ENCODE measurements around the gene PREX1. TPM values are rescaled to one million over a fixed set of nuclear protein-coding genes. Genes with fewer than 3 reads are reported as not detected.

The PREX1 gene
- total and polyA plus RNA-seq, 2 donors (not counting 3 experiments of a cell fraction or from before 2014, with no cell fraction given), result 51.3 to 72.9 TPM

- POLR2A ChIA-PET, result no interaction called here
- H3K4me1 ChIP-seq (ENCODE audit: control insufficient read depth, extremely low read depth, insufficient read depth, low read length), result peaks cover 9% of the 10 kb centered on the region
- peaks cover 91% of the 10 kb centered on the region for H3K79me2 ChIP-seq (ENCODE audit: control insufficient read depth, insufficient read depth, low read length)
- BruUV-seq (replicated peaks), result no TSS peak
- H3K4me2 ChIP-seq (ENCODE audit: insufficient read depth, low read length), result no peak overlapping the region
- no peak overlapping the region for H3K27ac ChIP-seq (ENCODE audit: insufficient read depth, low read depth, low read length)
- no peak for FAIRE-seq
- no peak overlapping the region for H3K4me3 ChIP-seq (replicated peaks in 1 of 3; ENCODE audit: insufficient read depth in 1 of 3, low read depth in 1 of 3, low read length in 3 of 3)
- dilution Hi-C loops (cut with MboI; ENCODE audit: extremely low pct_ligation_motif_present, low sequenced_read_pairs) (no loop called here), intact Hi-C loops (cut with micrococcal nuclease) (loop anchor here (10.0 kb wide), 1 partner anchor 135 kb away; no protein-coding TSS in a partner anchor)
- TF ChIP-seq EZH2 (IDR thresholded peaks at IDR 0.05; ENCODE audit: borderline replicate concordance, low read depth, low read length, severe bottlenecking) (no peak), JUN (IDR thresholded peaks at IDR 0.05; ENCODE audit: borderline replicate concordance, insufficient read depth, insufficient read length, low read depth) (no peak), POLR2A (IDR thresholded peaks at IDR 0.05; ENCODE audit: low read depth, low read length) (no peak), MAX (IDR thresholded peaks at IDR 0.05; ENCODE audit: insufficient read depth, insufficient read length) (no peak), POLR2AphosphoS5 (IDR thresholded peaks at IDR 0.05; ENCODE audit: insufficient read depth, low read depth, low read length) (no peak), GATA2 (IDR thresholded peaks at IDR 0.05; ENCODE audit: insufficient read depth, insufficient read length, low read depth, low read length) (no peak), FOS (IDR thresholded peaks at IDR 0.05; ENCODE audit: borderline replicate concordance, insufficient read depth, low read length) (no peak)
- H2AFZ ChIP-seq (ENCODE audit: low read depth, low read length), result no peak overlapping the region
- no peaks in the 10 kb centered on the region for H4K20me1 ChIP-seq (replicated peaks; ENCODE audit: control insufficient read depth, extremely low read depth, insufficient read depth, low read length)
- CTCF ChIA-PET, result interaction anchor here (1.6 kb wide), 1 partner anchor 12 kb away, joined by 3 read pairs; no protein-coding TSS in a partner anchor
- no peak overlapping the region for H3K9ac ChIP-seq (replicated peaks; ENCODE audit: extremely low read depth, insufficient read depth, low read length)
- H3K27me3 ChIP-seq (ENCODE audit: control insufficient read depth in 2 of 2, insufficient read depth in 2 of 2, low read length in 2 of 2), result no peaks in the 10 kb centered on the region
- no peak for DNase-seq (ENCODE audit: low read depth, low spot score)
- no peaks in the 10 kb centered on the region for H3K9me3 ChIP-seq (replicated peaks; ENCODE audit: control insufficient read depth, insufficient read depth, low read length)
- no peaks in the 10 kb centered on the region for H3K36me3 ChIP-seq (ENCODE audit: control insufficient read depth in 2 of 2, extremely low read depth in 1 of 2, insufficient read depth in 2 of 2, low read length in 2 of 2)
- H3K9me1 ChIP-seq (replicated peaks; ENCODE audit: control insufficient read depth, extremely low read depth, insufficient read depth, low read length), result no peaks in the 10 kb centered on the region
Observed at GRCh38 chr20:48769069-48769983, 58.5 kb downstream of the PREX1 start.
